HepG2 (cell line): ENCODE measurements around the gene KIF22. TPM values are rescaled to one million over a fixed set of nuclear protein-coding genes. Genes with fewer than 3 reads are reported as not detected.

ENCODE experiments used
- AFF4 ChIP-seq: sonication (generic); formaldehyde crosslinking; IDR thresholded peaks from 2 replicates; pipeline ENCODE4 v1.4.0; 2020; ENCODE audit warnings: missing genetic modification reagents
- CBX1 ChIP-seq: IDR thresholded peaks from one replicate; pipeline ENCODE4 v1.6.1; 2016; ENCODE audit warnings: antibody characterized with exemption, low read depth
- CBX5 ChIP-seq: sonication (generic); formaldehyde crosslinking; IDR thresholded peaks from 2 replicates; pipeline ENCODE4 v1.4.0; 2020; ENCODE audit warnings: missing genetic modification reagents, borderline replicate concordance
- FOXJ3 ChIP-seq: sonication (generic); formaldehyde crosslinking; IDR thresholded peaks from 2 replicates; pipeline ENCODE4 v1.4.0; 2020; ENCODE audit warnings: missing genetic modification reagents, mild to moderate bottlenecking, borderline replicate concordance
- FOXO1 ChIP-seq: sonication (generic); formaldehyde crosslinking; IDR thresholded peaks from 2 replicates; pipeline ENCODE4 v1.4.0; 2020; ENCODE audit warnings: missing genetic modification reagents
- GLMP ChIP-seq: sonication (generic); formaldehyde crosslinking; IDR thresholded peaks from 2 replicates; pipeline ENCODE4 v1.9.0; 2021; ENCODE audit warnings: missing genetic modification reagents, mild to moderate bottlenecking, borderline replicate concordance
- GPBP1L1 ChIP-seq: sonication (generic); formaldehyde crosslinking; IDR thresholded peaks from 2 replicates; pipeline ENCODE4 v1.5.0; 2020; ENCODE audit warnings: mild to moderate bottlenecking, missing genetic modification reagents
- HIC2 ChIP-seq: sonication (generic); formaldehyde crosslinking; IDR thresholded peaks from 2 replicates; pipeline ENCODE4 v1.9.0; 2022; ENCODE audit warnings: low read depth, missing genetic modification reagents
- HNF4A ChIP-seq: sonication (generic); formaldehyde crosslinking; IDR thresholded peaks from 2 replicates; pipeline ENCODE4 v1.4.0; 2020; ENCODE audit warnings: missing genetic modification reagents
- KAT7 ChIP-seq: IDR thresholded peaks from 2 replicates; pipeline ENCODE4 v1.6.1; 2018; ENCODE audit warnings: borderline replicate concordance, missing compliant biosample characterization
- KLF6 ChIP-seq: IDR thresholded peaks from 2 replicates; pipeline ENCODE4 v1.8.0; 2016; ENCODE audit warnings: missing biosample characterization, missing genetic modification reagents
- MBD4 ChIP-seq: IDR thresholded peaks from 2 replicates; pipeline ENCODE4 v1.6.1; 2012; ENCODE audit warnings: low read length, inconsistent platforms, borderline replicate concordance
- MTERF4 ChIP-seq: sonication (generic); formaldehyde crosslinking; IDR thresholded peaks from 2 replicates; pipeline ENCODE4 v1.8.0; 2023; ENCODE audit warnings: mild to moderate bottlenecking, missing genetic modification reagents
- SATB2 ChIP-seq: sonication (generic); formaldehyde crosslinking; IDR thresholded peaks from 2 replicates; pipeline ENCODE4 v1.5.0; 2020; ENCODE audit warnings: missing genetic modification reagents
- SMAD3 ChIP-seq: sonication (generic); formaldehyde crosslinking; IDR thresholded peaks from 2 replicates; pipeline ENCODE4 v1.4.0; 2020; ENCODE audit warnings: missing genetic modification reagents
- ZFYVE20 ChIP-seq: sonication (generic); formaldehyde crosslinking; IDR thresholded peaks from 2 replicates; pipeline ENCODE4 v1.8.0; 2023; ENCODE audit warnings: low read depth, mild to moderate bottlenecking, moderate library complexity, missing genetic modification reagents, borderline replicate concordance
- ZKSCAN1 ChIP-seq: fragments of 150-350 bp; IDR thresholded peaks from 2 replicates; pipeline ENCODE4 v1.6.1; 2014; ENCODE audit warnings: low read length
- ZNF564 ChIP-seq: sonication (generic); formaldehyde crosslinking; IDR thresholded peaks from 2 replicates; pipeline ENCODE4 v1.8.1; 2023; ENCODE audit warnings: mild to moderate bottlenecking, missing genetic modification reagents
- ZNF703 ChIP-seq: sonication (generic); formaldehyde crosslinking; IDR thresholded peaks from 2 replicates; pipeline ENCODE4 v1.5.1; 2020; ENCODE audit warnings: missing genetic modification reagents, mild to moderate bottlenecking, moderate library complexity, borderline replicate concordance
- ZNF777 ChIP-seq: sonication (generic); formaldehyde crosslinking; IDR thresholded peaks from 2 replicates; pipeline ENCODE4 v1.4.0; 2020; ENCODE audit warnings: missing genetic modification reagents
- polyA plus RNA-seq, 8 experiments: library from polyadenylated mRNA; depleted of rRNA in 3 of 8; stranded (reverse) in 7 of 8; unstranded in 1 of 8; fragments of >200 nt; fragmentation: Illumina TruSeq in 4 of 8; extraction: Trizol in 4 of 8; gene quantifications; 2 replicates each; pipeline versions ENCODE4 v1.2.1 to v1.2.3, GENCODE V29; 2011 to 2016; ENCODE audit warnings: low read depth in 4 of 8, missing spikeins in 1 of 8, mixed read lengths in 1 of 8; ENCODE audit not compliant: insufficient read depth in 1 of 8
- total RNA-seq, 5 experiments: library from RNA; depleted of rRNA; stranded (reverse); fragments of >200 nt; fragmentation: Illumina TruSeq; extraction: Trizol; gene quantifications; 2 replicates each; pipeline ENCODE4 v1.2.3, GENCODE V29; 2016; ENCODE audit warnings: low read depth in 1 of 5

KIF22 gene
- total and polyA plus RNA-seq, 2 of the 13 experiments (the other 11 are each of a cell fraction or from before 2014, with no cell fraction given) = 95.8 to 118 TPM

GRCh38 chr16:29805232-29806098 lies 14.9 kb downstream of the KIF22 start (continued):
- TF ChIP-seq AFF4 (CRISPR knock-in tag) = peak; percentile 89; the same call in 1 of the 2 replicates
- TF ChIP-seq HNF4A = peak; percentile 14; the same call in 1 of the 2 replicates
- TF ChIP-seq CBX1 = peak; percentile 91
- no peak for TF ChIP-seq GPBP1L1 (CRISPR knock-in tag)
- TF ChIP-seq MBD4 = no peak
- peak; percentile 94; the same call in 1 of the 2 replicates for TF ChIP-seq CBX5 (CRISPR knock-in tag)
- TF ChIP-seq ZNF564 (CRISPR knock-in tag) = peak; percentile 78; the same call in 1 of the 2 replicates
- peak; percentile 36; the same call in 1 of the 2 replicates for TF ChIP-seq SATB2 (CRISPR knock-in tag)
- TF ChIP-seq KLF6 (CRISPR knock-in tag) = peak; percentile 99
- peak; percentile 76; the same call in 1 of the 2 replicates for TF ChIP-seq HIC2 (CRISPR knock-in tag)
- peak; percentile 96 for TF ChIP-seq FOXO1
- no peak for TF ChIP-seq MTERF4 (CRISPR knock-in tag)
- no peak for TF ChIP-seq GLMP (CRISPR knock-in tag)
- no peak for TF ChIP-seq ZKSCAN1
- TF ChIP-seq ZFYVE20 (CRISPR knock-in tag) = no peak; the same call in 1 of the 2 replicates
- TF ChIP-seq SMAD3 (CRISPR knock-in tag) = peak; percentile 97
- TF ChIP-seq KAT7 (CRISPR knock-in tag) = peak; percentile 97
- TF ChIP-seq ZNF777 (CRISPR knock-in tag) = peak; percentile 56; the same call in 1 of the 2 replicates
- peak; percentile 76; the same call in 1 of the 2 replicates for TF ChIP-seq ZNF703
- TF ChIP-seq FOXJ3 (CRISPR knock-in tag) = peak; percentile 79; the same call in 1 of the 2 replicates
